NCI-H82 treated with DMSO at 0.1 percent for 48 hours (cell line): ENCODE measurements around the gene EFNB1.

Source experiments
- DNase-seq: peaks from one replicate; lab custom pipeline; 2025; ENCODE audit not compliant: unreplicated experiment; lab: John Stamatoyannopoulos, UW

The EFNB1 gene

DNA sequence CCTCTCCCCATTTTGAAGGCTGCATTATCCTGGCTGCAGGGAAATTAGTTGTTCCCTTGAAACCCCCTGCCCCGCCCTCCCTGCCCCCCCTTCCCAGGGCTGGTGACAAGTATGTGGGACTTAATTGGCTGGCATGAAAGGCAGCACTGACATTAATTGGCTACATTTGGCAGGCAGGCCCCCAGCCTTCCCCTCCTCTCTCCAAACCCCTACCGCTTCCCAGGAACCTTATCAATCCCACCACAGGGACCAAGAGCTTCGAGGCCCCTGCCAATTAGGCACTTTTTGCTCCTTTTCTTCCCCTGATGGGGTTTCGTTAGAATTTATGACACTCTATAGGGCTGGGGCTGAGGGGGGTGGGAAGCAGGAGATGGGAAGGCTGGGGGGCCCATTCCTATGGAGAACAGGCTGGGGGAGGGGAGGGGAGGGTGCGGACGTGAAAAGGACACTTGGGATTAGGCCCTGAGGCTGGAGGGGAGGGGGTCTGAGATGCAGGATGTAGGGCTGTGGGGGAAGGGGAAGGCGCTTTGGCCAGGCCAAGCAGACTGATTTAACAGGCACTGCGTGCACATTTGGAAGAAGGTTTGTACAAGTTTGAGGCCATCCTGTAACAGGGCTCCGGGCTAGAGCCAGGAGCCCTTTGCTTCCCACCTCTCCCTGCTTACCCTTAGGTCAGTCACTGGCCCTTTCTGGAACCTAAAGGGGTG lies 52.2 kb downstream of the EFNB1 start:
- peak; percentile 67 for DNase-seq

DNA sequence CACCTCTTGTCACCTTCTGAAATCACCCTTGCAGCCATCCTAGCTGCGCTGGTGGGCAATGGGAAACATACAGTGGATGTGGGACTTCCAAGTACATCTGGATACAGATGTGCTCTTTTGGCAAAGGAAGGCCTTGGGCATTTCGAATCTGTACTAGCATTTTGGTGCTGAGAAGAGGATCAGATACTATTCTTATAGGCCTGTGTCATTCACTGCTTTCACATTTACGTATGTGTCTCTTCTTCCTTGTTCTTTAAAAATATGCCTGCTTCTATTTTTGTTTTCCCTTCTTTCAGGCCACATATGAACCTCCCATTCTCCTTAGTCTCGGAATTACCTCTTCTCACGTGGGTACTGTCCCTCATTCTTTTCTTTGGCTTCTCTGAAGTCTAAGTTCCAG lies 53.1 kb downstream of the EFNB1 start:
- no peak for DNase-seq

DNA sequence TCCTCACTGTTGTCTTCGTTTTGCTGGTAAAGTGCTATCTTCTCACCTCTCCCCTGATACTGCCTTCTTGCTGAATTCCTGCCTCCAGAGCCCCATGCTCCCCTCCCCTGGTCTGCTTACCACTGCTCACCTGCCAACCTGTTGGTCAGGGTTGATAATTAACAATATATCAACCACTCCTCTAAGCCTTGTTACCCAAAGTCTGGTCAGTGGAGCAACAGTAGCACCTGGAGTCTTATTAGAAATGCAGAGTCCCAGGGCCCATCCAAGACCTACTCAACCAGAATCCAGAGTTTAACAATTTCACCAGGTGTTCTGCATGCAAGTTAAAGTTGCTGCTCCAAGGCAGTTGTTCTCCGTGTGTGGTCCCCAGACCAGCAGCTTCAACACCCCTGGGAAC lies 55.0 kb downstream of the EFNB1 start:
- DNase-seq, result no peak

DNA sequence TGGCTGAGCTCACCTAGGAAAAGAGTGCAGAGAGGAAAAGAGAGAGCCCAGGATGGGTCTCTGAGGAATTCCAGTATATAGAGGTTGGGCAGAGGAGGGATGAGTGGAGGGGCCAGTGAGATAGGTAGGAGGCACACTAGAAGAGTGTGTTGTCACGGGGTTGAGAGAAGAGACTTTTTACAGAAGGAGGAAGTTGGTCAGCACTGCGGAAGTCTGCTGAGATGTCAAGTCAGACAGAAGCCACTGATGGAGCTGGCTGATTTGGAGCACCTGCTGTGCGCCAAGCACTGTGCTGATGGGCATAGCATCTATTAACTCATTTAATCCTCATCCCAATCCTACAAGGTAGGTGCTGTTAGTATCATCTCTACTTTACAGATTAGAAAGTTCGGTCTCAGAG lies 60.4 kb downstream of the EFNB1 start:
- DNase-seq, result no peak
